ENCODE data around the gene KIF3B.
"Not testable (repeated sequence)": the region's sequence is repeated elsewhere in the genome, so short reads cannot be mapped to it uniquely, and the experiment has no call there.

The KIF3B gene

DNA sequence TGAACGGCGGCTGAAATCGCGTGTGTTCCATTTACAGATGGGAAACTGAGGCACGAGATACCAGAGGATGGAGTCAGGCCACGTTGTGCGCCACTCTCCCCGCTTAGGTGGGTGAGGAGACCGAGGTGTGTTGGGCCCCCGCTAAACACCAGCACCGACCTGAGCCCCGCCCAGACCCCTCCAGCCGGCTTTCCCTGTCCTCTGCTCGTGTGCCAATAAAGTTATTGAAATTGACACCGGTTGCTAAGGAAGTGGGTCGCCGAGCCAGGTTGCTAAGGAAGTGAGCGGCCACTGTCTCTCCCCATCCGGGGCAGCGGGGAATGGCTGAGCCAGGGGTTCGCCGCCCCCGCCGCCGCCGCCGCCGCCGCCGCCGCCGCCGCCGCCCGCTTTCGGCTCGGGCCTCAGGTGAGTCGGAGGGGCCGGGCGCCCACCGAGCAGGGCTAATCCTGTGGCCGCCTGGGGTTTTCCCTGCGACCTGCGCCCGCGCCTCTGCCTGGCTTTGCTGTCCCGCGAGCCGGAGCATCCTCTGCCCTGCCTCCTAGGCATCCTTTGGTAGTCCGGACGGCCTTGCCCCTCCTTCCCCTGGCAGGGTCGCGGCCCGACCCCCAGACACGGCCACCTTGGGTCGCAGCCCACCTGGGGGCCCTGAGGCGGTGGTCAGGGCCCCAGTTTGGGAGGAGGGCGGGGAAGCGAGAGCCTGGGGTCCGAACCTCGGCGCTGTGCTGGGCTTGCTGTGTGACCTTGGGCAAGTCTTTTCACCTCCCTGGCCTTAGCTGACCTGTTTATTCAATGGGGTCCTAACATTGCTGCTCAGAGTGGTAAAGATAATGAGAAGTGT is at the start of gene KIF3B:
Gene KIF3B, plus strand, starts transcription at position 291 of the 838 bp plus-strand sequence. CDS start 32,127 bp downstream, outside the sequence.
- DNase-seq (ENCODE audit: low read depth), result peak; percentile 68

DNA sequence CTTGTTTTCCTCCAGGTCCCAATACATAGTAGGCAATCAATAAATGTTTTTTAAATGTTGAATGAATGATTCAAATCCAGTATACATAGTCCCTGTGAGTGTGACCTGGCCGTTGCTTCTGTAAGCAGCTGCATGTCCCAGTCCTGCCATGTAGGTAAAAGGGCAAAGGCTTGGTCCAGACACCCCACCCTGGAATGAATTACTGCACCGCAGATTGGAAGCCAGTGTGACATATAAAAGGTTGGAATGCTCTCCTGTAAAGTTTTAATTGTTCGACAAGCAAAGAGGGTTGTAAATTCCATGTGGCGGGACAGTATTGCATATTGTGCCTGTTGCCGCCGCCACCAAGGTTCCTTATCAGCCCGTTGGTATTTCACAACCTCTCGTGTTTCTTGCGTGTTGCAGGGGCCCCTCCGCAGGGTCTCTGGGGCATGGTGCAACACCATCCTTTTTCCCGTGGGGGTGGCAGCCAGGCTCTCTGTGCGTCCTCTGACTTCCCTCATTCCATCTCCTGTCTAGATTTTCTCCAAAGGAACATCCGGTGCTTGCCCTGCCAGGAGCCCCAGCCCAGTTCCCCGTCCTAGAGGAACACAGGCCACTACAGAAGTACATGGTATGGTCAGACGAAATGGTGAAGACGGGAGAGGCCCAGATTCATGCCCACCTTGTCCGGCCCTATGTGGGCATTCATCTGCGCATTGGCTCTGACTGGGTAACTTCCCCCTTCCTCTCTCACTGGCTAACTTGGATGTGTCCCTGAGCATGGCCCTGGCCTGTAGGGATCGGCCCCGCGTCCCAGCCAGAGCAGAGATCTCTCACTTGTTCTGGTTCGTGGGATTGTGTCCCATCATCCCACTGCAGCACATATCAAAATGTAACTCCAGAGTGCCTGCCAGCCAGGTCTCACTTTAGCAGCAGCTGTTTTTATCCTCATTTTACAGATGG is 49.4 kb upstream of the KIF3B start:
- DNase-seq (ENCODE audit: low read depth), result no peak

DNA sequence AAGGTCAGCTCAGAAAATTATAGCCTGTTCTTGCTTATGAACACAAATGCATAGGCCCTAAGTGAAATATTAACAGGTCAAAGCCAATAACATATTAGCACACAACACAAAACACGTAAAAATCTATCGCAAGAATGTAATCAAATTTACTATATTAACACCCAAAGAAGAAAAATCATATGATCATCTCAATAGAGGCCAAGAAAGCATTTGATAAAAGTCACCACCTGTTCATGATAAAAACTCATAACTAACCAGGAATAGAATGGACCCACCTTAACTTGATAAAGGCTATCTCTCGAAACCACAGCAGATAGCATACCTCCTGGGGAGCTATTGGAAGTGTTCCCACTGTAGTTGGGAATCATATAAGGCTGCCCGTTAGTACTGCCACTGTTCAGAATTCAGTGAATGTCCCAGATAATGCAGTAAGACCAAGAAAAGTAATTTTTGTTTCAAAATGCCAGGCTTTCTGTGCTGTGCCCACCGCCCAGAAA is 48.2 kb upstream of the KIF3B start:
- no peak for DNase-seq (ENCODE audit: low read depth)

DNA sequence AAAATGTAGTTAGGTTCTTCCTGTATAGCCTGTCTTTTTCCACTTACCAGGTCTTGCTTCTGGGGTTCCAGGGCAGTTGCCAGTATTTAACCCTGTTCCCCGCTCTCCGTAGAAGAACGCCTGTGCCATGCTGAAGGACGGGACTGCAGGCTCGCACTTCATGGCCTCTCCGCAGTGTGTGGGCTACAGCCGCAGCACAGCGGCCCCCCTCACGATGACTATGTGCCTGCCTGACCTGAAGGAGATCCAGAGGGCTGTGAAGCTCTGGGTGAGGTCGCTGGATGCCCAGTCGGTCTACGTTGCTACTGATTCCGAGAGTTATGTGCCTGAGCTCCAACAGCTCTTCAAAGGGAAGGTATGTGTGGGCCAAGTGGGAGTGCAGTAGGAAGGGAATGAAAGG is 46.7 kb upstream of the KIF3B start:
- no peak for DNase-seq (ENCODE audit: low read depth)

DNA sequence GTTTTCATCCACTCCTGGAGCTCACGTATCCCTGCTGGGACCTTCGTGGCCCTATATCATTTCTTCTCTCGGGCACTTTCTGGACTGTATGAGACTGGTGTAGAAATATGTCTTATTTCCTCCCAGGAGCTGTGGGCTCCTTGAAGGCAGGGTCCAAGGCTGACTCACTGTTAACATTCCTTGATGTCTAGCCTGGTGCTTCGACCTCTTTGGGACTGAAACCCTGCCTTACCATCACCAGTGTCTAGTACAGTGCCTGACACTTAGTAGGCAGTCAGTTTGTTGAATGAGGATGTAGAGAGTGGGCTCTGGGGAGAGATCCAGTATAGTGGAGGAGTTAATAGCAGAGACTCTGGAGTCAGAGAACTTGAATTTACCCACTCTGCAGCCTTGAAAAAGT is 46.2 kb upstream of the KIF3B start:
- no peak for DNase-seq (ENCODE audit: low read depth)

DNA sequence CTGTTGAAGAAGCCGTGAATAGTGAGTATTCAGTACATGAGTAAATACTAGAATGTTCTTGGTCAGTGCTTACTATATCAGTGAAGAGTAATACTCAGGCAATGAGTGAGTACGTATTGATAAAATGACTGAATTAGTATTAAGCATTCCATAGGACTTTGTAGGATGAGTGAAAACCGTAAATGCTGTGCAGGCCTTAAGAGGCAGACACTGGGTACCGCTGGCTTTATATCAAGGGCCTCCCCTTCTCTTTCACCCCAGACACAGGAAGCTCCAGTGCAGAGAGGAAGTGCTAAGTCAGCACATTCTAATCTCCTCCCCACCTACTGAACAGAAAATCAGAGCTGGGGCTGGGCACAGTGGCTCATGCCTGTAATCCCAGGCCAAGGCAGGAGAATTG is 45.6 kb upstream of the KIF3B start:
- DNase-seq (ENCODE audit: low read depth), result peak; percentile 29

DNA sequence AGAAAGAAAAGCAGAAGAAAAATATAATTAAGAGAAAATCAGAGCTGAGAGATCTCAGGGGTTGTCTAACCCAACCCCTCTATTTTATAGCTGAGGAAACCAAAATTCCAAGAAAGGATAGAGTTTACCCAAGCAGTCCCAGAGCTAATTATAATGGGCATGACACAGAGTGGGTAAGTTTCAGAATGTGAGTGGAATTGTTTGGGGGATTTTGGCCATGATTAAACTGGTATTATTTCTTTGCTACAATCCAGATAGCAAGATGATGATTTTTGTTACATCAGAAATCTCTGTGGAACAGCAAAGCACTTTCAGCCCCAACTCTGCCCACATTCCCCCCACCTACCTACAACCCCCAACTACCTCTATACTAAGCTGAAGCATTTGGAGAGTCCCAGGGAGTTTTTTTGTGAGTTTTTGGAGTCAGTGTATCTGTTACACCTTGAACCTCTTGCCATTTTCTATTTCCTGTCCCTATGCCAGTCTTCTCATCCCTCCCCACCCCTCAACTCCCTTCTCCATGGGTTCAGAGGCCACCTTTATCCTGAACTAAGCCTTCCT is 45.0 kb upstream of the KIF3B start:
- no peak for DNase-seq (ENCODE audit: low read depth)

DNA sequence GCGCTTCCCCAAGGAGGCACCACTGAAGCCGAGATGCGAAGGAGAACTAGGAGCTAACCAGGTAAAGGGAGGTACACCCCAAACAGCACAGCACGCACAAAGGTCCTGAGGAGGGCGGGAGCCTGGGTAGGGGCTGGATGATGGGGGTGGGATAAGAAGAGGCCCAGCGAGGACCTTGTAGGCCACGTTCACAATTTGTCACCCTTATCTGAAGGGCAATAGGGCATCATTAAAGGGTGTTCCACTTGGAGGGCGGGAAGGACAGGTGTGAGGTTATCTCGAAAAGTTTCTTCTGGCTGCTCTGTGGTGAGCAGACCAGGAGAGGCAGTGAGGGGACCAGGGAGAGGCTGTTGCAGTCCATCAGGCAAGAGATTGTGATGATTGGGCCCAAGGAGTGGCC is 44.2 kb upstream of the KIF3B start:
- no peak for DNase-seq (ENCODE audit: low read depth)

DNA sequence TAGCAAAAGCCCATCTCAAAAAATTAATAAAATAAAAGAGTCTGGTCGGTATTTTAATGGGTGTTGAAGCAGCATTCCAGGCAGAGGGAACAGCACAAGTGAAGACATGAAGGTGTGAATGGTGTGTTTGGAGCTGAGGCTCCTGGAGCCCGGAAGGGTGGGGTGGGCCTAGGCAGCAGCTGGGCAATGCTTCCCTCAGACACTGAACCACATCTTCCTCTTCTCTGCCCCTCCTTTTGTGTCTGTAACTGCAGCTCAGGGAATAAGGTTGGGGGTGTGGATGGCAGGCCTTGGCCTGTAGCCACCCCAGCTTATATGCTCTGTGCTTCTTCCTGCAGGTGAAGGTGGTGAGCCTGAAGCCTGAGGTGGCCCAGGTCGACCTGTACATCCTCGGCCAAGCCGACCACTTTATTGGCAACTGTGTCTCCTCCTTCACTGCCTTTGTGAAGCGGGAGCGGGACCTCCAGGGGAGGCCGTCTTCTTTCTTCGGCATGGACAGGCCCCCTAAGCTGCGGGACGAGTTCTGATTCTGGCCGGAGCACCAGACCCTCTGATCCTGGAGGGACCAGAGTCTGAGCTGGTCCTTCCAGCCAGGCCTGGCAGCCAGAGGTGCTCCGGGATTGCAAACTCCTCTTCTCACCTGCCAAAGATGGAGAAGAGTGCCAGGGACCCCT is 43.2 kb upstream of the KIF3B start:
- DNase-seq (ENCODE audit: low read depth), result no peak

DNA sequence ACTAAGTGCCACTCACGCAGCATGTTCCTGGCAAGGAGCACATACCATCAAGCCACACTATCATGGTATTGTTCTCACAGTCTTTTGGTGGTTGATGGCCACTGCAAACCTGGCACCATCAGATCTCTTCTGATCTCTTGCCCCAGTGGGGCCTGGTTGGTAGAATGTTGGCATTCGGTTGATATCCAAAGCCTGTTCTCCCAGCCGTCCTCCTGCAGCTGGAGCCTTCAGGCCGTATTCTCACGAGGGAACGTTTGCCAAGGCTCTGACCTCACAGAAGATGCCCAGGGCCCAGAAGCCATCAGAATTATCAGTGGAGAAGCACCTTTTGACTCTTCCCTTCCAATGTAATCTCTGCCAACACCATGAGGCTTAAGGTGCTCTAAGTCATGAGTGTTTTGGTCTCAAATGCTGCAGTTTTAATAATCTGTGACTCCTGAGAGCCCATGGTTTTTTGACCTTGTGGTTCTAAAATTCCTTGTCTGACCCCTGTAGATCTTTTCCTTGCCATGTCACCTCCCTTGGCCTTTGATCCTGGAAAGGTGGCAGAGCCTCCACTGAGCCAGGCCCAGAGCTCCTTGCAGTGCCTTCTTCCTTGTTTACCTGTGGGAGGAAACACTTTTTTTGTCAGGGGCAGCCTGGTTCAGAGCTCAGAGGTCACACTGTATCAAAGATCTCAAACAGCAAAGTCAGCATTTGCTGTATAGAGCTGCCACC is 42.0 kb upstream of the KIF3B start:
- no peak for DNase-seq (ENCODE audit: low read depth)

DNA sequence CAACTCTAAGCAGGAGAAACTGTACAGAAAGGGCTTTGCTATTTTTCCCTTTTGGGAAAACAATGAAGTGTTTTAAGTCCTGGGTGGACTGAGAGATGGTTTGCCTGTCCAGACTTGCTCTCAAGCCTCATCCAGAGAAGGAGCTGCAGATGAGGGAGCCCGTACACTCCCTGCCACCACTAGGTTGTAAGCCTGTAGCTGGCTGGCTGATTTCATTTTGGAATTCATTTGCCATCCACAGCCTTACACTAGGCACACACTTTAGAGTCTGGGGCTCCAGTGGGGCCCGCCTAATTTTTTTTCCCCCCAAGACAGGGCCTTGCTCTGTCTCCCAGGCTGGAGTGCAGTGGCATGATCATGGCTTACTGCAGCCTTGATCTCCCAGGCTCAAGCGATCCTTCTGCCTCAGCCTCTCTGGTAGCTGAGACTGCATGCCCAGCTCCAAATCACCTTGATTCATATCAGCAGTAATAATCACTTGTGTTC is 41.4 kb upstream of the KIF3B start:
- DNase-seq (ENCODE audit: low read depth), result no peak

DNA sequence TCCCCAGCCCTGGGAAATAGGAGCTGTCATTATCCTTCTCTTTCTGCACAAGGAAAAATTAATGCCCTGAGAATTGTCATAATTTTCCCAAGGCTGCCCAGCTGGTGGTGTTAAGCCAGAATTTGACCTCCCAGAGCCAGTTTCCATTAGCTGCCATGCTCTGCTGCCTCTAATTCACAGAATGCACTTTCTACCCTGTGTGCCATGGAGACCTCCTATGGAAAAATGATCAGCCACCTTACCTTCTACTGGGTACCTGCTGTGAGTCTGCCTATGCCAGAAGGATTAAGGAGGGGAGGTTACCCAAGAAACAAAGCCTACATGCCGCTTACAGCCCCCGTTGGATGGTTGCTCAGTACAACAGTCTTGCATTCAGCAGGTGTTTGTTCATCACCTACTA is 40.6 kb upstream of the KIF3B start:
- no peak for DNase-seq (ENCODE audit: low read depth)

DNA sequence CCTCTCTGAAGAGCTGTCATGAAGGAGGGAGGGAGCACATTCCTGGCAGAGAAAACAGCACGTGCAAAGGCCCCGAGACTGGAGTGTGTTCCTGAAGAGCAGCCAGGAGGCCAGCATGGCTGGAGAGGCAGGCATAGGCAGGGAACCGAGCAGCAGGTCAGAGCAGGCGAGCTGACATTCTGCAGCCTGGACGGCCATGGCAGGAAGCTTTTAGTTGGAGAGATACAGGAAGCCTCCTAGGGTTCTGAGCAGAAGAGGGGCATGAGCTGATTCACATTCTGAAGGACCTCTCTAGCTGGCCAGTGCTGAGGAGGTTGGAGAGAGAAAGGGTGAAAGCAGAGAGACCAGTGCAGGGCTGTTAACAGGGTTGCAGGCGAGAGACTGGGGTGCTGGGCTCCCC is 40.0 kb upstream of the KIF3B start:
- DNase-seq (ENCODE audit: low read depth), result no peak

DNA sequence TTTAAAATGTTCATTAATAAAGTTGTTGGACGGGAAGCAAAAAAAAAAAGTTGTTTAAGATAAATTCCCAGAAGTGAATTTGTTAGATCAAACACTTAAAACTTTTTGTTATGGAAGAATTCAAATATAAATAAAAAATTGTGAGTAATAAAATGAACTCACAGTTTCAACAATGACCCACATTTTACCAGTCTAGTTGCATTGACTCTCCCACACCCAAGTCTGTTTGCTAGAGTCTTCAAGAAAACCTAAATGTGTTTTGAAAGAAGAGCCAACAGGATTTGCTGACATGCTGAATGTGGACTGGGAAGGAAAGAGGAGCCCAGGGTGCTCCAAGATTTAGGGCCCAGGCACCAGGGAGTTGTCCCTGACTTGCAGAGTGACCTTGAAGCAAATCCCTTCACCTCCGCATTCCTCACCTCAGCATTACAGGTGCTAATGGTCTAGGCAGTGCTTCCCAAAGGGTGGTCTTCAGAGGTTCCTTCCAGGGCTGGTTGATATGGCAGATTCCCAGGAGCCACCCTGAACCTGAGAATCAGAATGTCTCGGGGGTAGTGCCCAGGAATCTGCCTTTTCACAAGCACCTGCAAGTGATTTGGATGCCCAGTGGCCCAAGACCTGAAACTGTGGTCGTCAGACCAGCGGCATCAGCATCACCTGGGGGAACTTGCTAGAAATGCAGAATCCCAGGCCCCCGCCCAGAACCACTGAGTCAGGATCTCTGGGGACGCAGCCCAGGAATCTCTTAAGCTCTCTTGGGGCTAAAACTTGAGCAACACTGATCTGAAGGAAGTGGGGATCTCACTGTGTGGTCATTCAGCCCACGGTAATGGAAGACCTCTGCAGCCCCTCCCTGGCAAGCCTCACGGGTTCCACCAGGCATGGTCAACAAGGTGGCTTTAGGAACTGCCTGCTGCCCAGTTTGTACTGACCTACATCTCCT is 38.7 kb upstream of the KIF3B start:
- DNase-seq (ENCODE audit: low read depth), result no peak

DNA sequence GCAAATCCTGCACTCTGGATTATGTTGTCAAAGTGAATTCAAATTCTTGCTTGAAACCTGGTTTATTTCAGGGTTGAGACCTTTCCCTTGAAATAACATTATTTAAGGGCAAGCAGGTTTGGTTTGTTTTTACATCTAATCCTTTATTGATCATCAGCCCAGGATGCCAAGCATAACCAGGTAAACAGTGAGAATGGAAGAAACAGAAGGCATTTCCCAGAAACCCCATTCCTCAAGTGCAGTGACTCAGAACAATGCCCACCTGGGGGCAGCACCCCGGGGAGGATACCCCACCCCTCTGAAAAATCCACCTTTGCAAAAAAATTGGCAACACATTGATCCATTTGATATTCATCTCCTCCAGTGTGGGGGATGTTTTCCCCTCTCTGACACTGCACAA is 37.2 kb upstream of the KIF3B start:
- DNase-seq (ENCODE audit: low read depth), result no peak

DNA sequence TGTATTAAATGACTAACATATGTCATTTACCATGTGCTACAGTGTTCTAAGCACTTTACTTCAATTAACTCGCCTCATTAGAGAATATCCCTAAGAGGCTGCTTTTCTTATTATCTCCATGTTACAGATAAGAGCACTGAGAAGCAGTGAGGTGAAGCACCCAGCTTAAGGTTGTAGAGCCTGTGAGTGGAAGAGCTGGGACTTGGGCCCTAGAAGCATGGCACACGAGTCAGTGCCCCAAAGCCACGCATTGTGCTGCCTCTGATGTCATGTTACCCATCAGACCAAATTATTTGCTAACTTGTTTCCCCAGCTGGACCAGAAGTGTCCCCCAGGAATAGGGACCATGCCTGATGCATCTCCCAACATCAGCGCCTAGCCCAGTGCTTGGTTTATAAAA is 35.6 kb upstream of the KIF3B start:
- DNase-seq (ENCODE audit: low read depth), result no peak

DNA sequence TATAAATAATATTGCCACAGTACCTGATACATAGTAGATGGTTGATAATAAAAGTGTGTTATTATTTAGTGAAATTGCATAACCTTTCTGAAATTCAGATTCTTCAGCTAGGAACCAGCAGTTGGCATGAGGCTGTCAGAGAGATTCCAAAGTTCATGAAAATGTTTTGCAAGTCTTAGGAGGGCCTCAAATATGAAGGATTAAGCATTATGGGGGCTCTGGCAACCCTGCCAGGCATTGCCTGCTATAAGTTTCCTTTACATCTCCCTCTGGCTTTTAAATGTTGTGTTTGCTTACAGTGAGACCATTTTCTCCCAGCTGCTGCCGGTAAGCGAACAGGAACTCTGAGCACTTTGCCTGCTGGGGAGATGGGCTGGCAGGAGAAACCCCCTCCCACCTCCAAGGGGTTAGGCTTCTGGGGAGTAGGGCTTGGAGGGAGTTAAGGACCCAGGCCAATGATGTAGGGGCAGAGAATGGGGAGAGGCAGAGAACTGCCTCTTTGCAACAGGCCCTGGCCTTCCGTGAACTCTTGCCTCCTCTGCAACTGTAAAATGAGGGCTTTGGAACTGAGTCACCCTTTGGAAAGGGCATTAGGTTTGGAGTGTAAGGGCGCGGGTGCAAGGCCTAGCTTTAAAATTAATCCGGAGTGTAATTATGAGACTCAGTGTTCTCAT is 33.2 kb upstream of the KIF3B start:
- no peak for DNase-seq (ENCODE audit: low read depth)

DNA sequence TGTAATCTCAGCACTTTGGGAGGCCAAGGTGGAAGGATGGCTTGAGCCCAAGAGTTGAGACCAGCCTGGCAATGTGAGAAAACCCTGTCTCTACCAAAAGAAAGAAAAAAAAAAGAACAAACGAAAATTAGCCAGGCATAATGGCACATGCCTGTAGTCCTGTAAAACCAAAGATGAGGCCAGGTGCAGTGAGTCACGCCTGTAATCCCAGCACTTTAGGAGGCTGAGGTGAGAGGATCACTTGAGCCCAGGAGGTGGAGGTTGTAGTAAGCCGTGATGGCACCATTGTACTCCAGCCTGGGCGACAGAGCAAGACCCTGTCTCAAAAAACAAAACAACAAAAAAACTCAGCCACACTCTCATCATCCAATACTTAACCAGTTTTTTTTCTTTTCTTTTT is 32.5 kb upstream of the KIF3B start:
- DNase-seq (ENCODE audit: low read depth), result no peak

DNA sequence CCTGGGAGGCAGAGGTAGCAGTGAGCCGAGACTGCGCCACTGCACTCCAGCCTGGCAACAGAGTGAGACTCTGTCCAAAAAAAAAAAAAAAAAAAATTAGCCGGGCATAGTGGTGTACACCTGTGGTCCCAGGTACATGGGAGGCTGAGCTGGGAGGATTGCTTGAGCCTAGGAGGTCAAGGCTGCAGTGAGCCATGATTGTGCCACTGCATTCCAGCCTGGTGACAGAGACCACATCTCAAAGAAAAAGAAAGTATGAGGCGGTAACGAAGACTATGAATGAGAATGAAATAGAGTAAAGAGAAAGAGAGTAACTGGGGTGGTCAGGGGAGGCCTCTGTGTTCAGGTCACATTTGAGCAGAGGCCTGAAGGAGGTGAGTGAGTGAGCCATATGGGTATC is 31.2 kb upstream of the KIF3B start:
- not testable (repeated sequence) for DNase-seq (ENCODE audit: low read depth)

All from CMK (cell line).